ENCODE measurements around the gene RNF103. TPM values are rescaled to one million over a fixed set of nuclear protein-coding genes. Genes with fewer than 3 reads are reported as not detected.

RNF103 gene
- polyA plus RNA-seq, 1 of the 3 experiments (the other 2 are of a cell fraction), result 7.0 TPM

DNA sequence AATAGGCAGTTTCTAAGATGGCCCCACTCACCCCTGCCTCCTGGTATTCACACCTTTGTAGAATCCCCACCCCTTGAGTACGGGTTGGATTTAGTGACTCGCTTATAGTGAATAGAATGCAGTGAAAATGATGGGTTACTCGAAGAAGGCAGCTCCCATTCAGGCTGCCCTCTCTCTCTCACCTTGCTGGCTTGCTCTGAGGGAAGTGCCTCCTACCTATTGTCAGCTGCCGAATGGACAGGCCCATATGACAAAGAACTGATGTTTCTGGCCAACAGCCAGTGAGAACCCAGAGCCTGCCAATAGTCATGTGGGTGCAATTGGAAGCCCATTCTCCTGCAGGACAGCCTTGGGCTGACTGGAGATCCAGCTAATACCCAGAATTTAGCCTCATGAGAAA, 22.1 kb upstream of the RNF103 start:
- Histone ChIP-seq H3K4me2 (no peak overlapping the region), H3K36me3 (replicated peaks in 1 of 2; ENCODE audit: control insufficient read depth in 1 of 2, insufficient read depth in 2 of 2, low read length in 1 of 2) (no peaks in the 10 kb centered on the region), H3K79me2 (ENCODE audit: insufficient read depth) (no peaks in the 10 kb centered on the region), H3K9me3 (no peaks in the 10 kb centered on the region), H2AFZ (ENCODE audit: low read depth) (no peak overlapping the region), H4K20me1 (ENCODE audit: insufficient read depth) (no peaks in the 10 kb centered on the region), H3F3A (replicated peaks; ENCODE audit: insufficient read depth) (no peaks in the 10 kb centered on the region), H3K9ac (no peak overlapping the region), H3K27me3 (ENCODE audit: insufficient read depth) (no peaks in the 10 kb centered on the region), H3K4me3 (ENCODE audit: low read depth in 2 of 2, low read length in 1 of 2) (no peak overlapping the region), H3K27ac (ENCODE audit: low read depth in 2 of 2, low read length in 1 of 2) (no peak overlapping the region), H3K4me1 (ENCODE audit: control insufficient read depth in 1 of 2, insufficient read depth in 2 of 2, low read depth in 1 of 2, low read length in 1 of 2) (no peaks in the 10 kb centered on the region), H3K9me2 (no peaks in the 10 kb centered on the region)
- DNase-seq, result no peak
- no peak for TF ChIP-seq RAD21 (IDR thresholded peaks at IDR 0.05; ENCODE audit: low read length)
- TF ChIP-seq, protein P1, sequence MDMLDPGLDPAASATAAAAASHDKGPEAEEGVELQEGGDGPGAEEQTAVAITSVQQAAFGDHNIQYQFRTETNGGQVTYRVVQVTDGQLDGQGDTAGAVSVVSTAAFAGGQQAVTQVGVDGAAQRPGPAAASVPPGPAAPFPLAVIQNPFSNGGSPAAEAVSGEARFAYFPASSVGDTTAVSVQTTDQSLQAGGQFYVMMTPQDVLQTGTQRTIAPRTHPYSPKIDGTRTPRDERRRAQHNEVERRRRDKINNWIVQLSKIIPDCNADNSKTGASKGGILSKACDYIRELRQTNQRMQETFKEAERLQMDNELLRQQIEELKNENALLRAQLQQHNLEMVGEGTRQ (IDR thresholded peaks at IDR 0.05; ENCODE audit: borderline replicate concordance, low read depth, low read length), result no peak
- TF ChIP-seq FOXJ3 (CRISPR knock-in tag; IDR thresholded peaks at IDR 0.05), result no peak
- no peak for TF ChIP-seq TEAD4 (IDR thresholded peaks at IDR 0.05; ENCODE audit: borderline replicate concordance, insufficient read depth)
- TF ChIP-seq GABPA (IDR thresholded peaks at IDR 0.05; ENCODE audit: low read depth), result no peak
- TF ChIP-seq, protein P2, sequence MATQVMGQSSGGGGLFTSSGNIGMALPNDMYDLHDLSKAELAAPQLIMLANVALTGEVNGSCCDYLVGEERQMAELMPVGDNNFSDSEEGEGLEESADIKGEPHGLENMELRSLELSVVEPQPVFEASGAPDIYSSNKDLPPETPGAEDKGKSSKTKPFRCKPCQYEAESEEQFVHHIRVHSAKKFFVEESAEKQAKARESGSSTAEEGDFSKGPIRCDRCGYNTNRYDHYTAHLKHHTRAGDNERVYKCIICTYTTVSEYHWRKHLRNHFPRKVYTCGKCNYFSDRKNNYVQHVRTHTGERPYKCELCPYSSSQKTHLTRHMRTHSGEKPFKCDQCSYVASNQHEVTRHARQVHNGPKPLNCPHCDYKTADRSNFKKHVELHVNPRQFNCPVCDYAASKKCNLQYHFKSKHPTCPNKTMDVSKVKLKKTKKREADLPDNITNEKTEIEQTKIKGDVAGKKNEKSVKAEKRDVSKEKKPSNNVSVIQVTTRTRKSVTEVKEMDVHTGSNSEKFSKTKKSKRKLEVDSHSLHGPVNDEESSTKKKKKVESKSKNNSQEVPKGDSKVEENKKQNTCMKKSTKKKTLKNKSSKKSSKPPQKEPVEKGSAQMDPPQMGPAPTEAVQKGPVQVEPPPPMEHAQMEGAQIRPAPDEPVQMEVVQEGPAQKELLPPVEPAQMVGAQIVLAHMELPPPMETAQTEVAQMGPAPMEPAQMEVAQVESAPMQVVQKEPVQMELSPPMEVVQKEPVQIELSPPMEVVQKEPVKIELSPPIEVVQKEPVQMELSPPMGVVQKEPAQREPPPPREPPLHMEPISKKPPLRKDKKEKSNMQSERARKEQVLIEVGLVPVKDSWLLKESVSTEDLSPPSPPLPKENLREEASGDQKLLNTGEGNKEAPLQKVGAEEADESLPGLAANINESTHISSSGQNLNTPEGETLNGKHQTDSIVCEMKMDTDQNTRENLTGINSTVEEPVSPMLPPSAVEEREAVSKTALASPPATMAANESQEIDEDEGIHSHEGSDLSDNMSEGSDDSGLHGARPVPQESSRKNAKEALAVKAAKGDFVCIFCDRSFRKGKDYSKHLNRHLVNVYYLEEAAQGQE (IDR thresholded peaks at IDR 0.05; ENCODE audit: low read depth, low read length), result no peak
- TF ChIP-seq, protein P3, sequence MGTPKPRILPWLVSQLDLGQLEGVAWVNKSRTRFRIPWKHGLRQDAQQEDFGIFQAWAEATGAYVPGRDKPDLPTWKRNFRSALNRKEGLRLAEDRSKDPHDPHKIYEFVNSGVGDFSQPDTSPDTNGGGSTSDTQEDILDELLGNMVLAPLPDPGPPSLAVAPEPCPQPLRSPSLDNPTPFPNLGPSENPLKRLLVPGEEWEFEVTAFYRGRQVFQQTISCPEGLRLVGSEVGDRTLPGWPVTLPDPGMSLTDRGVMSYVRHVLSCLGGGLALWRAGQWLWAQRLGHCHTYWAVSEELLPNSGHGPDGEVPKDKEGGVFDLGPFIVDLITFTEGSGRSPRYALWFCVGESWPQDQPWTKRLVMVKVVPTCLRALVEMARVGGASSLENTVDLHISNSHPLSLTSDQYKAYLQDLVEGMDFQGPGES (IDR thresholded peaks at IDR 0.05; ENCODE audit: low read depth, low read length), result no peak
- TF ChIP-seq RCOR1 (IDR thresholded peaks at IDR 0.05; ENCODE audit: low read length), result no peak
- no peak for TF ChIP-seq TAF1 (IDR thresholded peaks at IDR 0.05; ENCODE audit: borderline replicate concordance, low read depth, low read length)
- TF ChIP-seq RXRA (IDR thresholded peaks at IDR 0.05; ENCODE audit: borderline replicate concordance, low read depth), result no peak
- TF ChIP-seq EP300 (IDR thresholded peaks at IDR 0.05; ENCODE audit: borderline replicate concordance in 1 of 2, low read depth in 1 of 2, low read length in 1 of 2), result no peak
- ChIA-PET CTCF (no interaction called here), POLR2A (no interaction called here)
- WGBS (ENCODE audit: low lambda C conversion rate), result 38% methylated on average over 4 of the region's 4 CpGs

DNA sequence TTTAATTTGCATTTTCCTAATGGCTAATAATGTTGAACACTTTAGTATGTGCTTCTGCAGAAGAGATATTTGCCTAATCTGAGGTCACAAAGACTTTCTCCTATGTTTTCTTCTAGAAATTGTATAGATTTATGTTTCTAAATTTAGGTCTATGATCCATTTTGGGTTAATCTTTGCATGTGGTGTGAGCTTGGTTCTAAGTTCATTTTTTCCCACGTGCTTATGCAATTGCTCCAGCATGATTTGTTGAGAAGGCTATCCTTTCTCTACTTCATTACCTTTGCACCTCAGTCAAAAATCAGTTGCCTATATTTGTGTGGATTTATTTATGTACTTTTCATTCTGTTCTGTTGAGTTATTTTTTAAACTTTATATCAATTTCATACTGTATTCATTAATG, 15.0 kb upstream of the RNF103 start:
- no peak overlapping the region for H3K4me2 ChIP-seq
- POLR2A ChIA-PET, result no interaction called here
- no peaks in the 10 kb centered on the region for H3K9me2 ChIP-seq
- no peaks in the 10 kb centered on the region for H3K79me2 ChIP-seq (ENCODE audit: insufficient read depth)
- no peaks in the 10 kb centered on the region for H3K27me3 ChIP-seq (ENCODE audit: insufficient read depth)
- no peak for DNase-seq
- H2AFZ ChIP-seq (ENCODE audit: low read depth), result no peak overlapping the region
- H3K4me1 ChIP-seq (ENCODE audit: control insufficient read depth in 1 of 2, insufficient read depth in 2 of 2, low read depth in 1 of 2, low read length in 1 of 2), result peaks cover 0 to under 1% of the 10 kb centered on the region in 2 experiments; a peak in 1 of 4 replicates
- H3K9me3 ChIP-seq, result 0 out of 2 replicates have a peak, but pooled peaks cover 6% of the 10 kb centered on the region
- H4K20me1 ChIP-seq (ENCODE audit: insufficient read depth), result no peaks in the 10 kb centered on the region
- no peak overlapping the region for H3K4me3 ChIP-seq (ENCODE audit: low read depth in 2 of 2, low read length in 1 of 2)
- no peak overlapping the region for H3K27ac ChIP-seq (ENCODE audit: low read depth in 2 of 2, low read length in 1 of 2)
- CTCF ChIA-PET, result interaction anchor here (0.6 kb wide), 1 partner anchor 121 kb away, joined by 3 read pairs; no protein-coding TSS in a partner anchor
- no peaks in the 10 kb centered on the region for H3F3A ChIP-seq (replicated peaks; ENCODE audit: insufficient read depth)
- WGBS (ENCODE audit: low lambda C conversion rate), result 8% methylated on average over 1 of the region's 1 CpG
- no peaks in the 10 kb centered on the region for H3K36me3 ChIP-seq (replicated peaks in 1 of 2; ENCODE audit: control insufficient read depth in 1 of 2, insufficient read depth in 2 of 2, low read length in 1 of 2)
- no peak for TF ChIP-seq ELF1 (IDR thresholded peaks at IDR 0.05)
- TF ChIP-seq, protein P4, sequence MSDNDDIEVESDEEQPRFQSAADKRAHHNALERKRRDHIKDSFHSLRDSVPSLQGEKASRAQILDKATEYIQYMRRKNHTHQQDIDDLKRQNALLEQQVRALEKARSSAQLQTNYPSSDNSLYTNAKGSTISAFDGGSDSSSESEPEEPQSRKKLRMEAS (IDR thresholded peaks at IDR 0.05; ENCODE audit: low read depth), result no peak
- no peak for TF ChIP-seq RAD21 (IDR thresholded peaks at IDR 0.05; ENCODE audit: low read length)
- TF ChIP-seq JUND (IDR thresholded peaks at IDR 0.05), result no peak
- TF ChIP-seq GATA2 (CRISPR knock-in tag; IDR thresholded peaks at IDR 0.05), result no peak
- H3K9ac ChIP-seq, result no peak overlapping the region

Measured in SK-N-SH (cell line).